ENCODE data around the gene GPR25.

GPR25 gene

DNA sequence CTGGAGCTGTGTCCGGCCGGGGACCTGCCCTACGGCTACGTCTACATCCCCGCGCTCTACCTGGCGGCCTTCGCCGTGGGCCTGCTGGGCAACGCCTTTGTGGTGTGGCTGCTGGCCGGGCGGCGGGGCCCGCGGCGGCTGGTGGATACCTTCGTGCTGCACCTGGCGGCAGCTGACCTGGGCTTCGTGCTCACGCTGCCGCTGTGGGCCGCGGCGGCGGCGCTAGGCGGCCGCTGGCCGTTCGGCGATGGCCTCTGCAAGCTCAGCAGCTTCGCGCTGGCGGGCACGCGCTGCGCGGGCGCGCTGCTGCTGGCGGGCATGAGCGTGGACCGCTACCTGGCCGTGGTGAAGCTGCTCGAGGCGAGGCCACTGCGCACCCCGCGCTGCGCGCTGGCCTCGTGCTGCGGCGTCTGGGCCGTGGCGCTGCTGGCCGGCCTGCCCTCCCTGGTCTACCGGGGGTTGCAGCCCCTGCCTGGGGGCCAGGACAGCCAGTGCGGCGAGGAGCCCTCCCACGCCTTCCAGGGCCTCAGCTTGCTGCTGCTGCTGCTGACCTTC lies 412 bp downstream of the GPR25 start:
- DNase-seq (ENCODE audit: low read depth in 1 of 2, low spot score in 1 of 2) = no peak

DNA sequence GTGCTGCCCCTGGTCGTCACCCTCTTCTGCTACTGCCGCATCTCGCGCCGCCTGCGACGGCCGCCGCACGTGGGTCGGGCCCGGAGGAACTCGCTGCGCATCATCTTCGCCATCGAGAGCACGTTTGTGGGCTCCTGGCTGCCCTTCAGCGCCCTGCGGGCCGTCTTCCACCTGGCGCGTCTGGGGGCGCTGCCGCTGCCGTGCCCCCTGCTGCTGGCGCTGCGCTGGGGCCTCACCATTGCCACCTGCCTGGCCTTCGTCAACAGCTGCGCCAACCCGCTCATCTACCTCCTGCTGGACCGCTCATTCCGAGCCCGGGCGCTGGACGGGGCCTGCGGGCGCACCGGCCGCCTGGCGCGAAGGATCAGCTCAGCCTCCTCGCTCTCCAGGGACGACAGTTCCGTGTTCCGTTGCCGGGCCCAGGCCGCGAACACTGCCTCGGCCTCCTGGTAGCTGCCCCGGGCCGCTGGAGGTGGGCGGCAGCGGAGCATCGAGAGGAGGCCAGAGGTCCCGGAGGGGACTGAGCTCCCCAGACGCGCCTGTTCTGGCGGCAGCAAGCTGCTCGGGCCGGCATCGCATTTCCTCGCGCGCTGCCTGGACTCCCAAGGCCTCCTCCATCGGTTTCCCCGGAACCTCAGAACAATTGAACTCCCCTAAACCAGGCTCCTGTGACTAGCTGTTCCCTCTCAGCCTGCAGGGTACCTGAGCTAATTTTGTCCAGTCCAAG lies 1.1 kb downstream of the GPR25 start:
- DNase-seq (ENCODE audit: low read depth in 1 of 2, low spot score in 1 of 2) = no peak

DNA sequence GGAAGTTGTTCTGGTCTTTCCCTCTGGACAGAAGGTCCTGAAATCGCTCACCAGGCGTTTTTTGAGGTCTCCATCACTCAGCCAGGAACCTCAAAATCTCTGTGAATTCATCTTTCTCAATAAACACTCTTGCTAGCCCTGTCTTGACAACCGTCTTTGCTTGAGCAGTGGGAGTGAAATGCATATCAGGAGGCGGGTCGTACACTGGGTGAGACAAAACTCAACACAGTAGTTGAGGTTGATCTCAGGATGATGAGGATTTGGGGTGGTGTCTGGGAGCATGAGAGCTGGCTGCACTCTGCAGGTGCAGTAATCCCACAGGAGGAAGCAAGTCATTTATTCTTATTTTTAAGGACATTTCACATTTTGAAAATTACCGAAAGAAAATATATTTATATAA lies 1.9 kb downstream of the GPR25 start:
- DNase-seq (ENCODE audit: low read depth in 1 of 2, low spot score in 1 of 2) = no peak

DNA sequence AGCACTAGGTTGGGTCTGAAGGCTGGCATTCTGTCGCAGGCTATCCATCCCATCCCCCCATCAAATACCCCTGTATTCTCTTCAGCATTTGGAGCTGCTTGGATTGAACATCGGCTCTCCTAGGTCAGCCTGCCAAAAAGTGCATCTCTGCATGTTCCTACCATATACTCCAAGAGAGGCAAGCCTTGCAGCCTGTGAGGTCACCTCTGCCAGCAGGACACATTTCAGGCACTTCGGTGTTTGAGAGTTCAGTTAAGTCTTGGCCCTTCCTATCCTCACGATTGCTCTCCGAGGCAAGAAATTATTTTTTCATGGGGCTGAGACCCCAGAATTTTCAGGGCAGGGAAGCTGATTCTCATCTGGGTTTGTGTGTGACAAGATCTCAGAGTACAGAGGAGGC lies 2.6 kb downstream of the GPR25 start:
- DNase-seq (ENCODE audit: low read depth in 1 of 2, low spot score in 1 of 2) = no peak

DNA sequence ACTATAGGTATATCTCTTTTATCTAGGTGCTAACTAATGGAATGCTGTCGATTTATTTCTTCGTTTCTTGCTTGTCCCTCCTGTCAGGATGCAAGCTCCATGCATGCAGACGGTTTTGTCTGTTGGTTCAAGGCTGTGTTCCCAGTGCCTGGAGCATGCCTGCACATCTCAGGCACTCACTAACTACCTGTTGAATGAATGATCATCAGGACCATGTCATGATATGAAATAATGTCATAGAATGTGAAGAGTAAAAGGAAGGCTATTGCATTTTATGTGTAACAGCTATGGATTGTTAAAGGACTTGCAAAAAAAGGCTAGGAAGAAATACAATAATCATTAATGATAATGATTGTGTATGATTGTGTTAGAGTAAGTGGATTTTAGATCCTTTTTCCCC lies 4.2 kb downstream of the GPR25 start:
- DNase-seq (ENCODE audit: low read depth in 1 of 2, low spot score in 1 of 2) = no peak

DNA sequence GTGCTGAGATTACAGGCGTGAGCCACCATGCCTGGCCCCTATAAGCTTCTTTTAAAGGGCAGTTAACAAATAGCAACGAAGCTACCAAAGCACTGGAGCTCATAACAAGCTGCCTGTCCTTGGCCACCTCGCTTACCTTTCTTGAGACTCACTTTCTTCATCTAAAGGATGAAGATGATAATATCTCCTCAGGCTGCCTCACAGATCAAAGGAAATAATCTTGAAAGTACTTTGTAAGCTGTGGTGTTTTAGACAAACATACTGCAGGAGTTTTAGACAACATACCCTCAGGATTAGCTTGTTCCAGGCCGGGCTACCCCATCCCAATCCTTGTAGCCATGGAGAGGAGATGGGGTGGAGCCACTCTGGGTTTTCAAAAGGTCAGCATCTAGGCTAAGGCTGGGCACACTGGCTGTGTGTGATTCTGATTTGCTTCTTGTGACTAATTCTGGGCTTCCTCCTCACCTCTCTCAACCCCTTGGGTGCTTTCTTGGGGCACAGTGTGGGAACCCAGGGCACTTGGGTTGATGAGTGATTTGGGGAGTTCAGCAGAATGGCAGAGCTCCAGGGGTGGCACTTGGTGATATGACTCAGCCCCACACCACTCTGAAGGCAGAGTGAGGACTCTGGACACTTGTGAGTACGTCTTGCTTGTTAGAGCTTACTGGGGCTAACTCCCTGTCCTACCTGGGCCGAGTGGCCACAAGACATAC lies 5.2 kb downstream of the GPR25 start:
- DNase-seq (ENCODE audit: low read depth in 1 of 2, low spot score in 1 of 2) = peak in 1 of 2 donors; percentile 33

DNA sequence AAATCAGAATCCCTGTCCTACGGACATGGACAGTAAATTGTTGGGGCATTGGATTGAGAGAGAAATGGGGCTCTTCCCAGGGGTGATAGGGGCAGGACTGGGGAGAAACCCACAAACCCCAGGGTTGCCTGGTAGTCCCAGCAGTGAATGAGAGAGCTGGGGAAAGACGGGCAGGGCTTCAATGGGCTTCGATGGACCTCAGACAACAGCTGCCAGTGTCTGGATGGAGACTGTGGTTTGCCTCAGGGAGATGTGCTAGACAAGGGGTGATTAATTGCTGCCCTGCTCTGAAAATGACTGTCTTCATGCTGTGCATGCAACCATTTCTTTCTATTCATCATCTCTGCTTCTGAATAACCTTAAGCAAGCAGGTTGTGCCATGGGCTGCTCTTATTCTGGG lies 7.4 kb downstream of the GPR25 start:
- no peak for DNase-seq (ENCODE audit: low read depth in 1 of 2, low spot score in 1 of 2)

DNA sequence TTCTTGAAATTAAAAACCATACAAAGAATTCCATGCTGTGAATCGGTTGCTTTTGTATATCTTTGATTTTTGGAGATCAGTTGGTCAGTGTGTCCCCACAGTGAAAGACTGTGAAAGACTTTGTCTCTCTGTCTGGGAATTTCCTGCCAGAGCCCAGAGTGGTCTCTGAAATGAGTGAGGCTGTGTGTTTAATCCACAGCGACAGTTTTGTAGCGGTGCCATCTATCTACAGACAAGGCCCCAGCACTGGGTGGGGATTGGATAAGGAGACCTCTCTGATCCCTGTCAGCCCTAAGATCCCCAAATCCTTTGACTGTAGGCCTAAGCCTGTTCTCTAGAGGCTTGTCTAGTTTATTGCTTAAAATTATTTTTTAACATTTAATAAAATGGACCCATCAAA lies 10.3 kb downstream of the GPR25 start:
- no peak for DNase-seq (ENCODE audit: low read depth in 1 of 2, low spot score in 1 of 2)

DNA sequence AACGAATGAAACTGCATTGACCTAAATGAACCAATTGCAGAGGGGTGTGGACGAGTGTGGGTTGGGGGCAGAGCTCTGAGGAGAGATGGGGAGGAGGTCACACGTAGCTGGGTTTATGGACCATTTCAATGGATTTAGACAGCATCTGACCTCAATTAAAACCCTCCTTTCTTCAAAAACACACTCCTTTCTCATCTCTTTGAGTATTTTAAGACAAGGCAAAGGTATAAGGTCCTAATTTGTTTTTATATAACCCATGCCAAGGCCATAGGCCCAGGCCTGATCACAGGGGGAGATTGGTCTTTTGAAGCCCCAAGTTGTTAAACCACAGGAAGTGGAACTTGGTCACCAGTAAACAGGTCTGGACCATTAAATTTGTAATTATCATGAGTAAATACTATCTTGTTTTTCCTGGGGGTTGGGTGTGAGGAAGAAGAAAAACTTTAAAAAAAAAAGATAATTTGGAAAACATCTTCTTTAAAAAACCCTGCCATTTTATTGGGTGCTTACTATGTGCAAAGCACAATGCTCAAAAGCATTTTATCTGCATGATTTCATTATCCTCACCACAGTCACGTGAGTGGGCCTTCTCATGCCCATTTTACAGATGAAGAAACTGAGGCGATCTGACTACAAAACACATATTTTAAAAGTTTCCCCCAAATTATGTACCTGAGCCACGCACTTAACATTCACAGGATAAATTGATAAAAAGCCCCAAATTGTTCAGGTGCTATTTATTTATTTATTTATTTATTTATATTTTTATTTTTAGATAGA lies 13.0 kb downstream of the GPR25 start:
- no peak for DNase-seq (ENCODE audit: low read depth in 1 of 2, low spot score in 1 of 2)

DNA sequence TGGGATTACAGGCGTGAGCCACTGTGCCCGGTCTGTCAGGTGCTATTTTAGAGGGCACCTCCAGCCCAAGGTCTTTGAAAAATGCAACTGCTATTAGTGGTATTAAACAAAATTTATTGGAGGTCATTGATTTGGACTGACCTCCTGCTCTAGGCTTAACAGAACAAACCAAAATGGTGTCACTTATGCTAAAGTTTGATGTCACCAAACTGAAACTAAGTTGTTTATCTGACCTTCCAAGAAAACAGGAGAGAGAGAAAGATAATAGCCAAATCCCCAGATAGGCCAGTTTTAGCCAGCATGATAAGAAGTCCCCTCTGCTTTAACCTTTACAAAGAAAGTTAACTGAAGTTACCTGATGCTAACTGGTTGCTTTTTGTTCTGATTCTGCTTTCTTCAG lies 13.8 kb downstream of the GPR25 start:
- DNase-seq (ENCODE audit: low read depth in 1 of 2, low spot score in 1 of 2) = no peak

DNA sequence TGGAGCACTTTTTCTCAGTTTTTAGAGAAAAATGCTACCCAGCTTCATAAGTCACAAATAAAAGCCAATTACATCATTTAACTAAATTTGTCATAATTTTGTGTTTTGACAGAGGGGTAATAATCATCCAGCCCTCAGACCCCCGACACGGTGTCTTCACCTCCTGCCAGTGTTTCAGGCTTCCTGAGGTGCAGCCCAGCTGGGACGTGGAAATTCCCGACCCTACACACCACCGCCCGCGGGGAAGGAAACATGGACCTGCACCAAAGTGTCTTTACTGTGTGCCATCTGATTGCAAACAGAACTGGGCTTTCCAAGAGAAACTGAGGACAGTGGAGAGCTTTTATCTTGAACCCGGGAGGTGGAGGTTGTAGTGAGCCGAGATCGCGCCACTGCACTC lies 14.3 kb downstream of the GPR25 start:
- no peak for DNase-seq (ENCODE audit: low read depth in 1 of 2, low spot score in 1 of 2)

DNA sequence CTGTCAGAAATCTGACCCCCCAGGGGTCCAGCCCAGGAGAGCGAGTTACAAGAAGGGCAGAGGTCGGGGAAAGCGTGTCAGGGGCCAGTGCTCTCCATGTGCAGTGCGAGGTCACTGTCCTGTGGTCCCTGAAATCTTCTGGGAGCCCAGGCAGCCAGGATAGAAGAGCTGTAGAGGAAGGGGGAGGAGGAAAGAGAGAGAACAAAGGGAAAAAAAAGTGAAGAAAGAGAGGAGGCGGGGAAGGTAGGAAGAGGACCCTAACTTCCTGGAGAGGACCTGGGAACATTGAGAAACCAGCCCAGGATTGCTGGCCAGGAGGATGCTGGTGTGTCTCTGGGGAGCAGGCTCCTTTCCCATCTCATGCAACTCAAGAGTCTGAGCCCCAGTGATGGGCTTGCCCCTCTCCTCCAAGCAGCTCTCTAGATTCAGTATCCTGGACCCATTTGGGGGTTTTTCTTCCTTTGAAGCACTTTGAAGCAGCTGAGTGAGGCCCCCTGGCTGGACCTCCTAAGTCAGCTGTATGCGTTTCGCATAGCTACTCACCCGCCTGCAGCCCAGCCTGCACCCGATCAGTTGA lies 15.1 kb downstream of the GPR25 start:
- no peak for DNase-seq (ENCODE audit: low read depth in 1 of 2, low spot score in 1 of 2)

DNA sequence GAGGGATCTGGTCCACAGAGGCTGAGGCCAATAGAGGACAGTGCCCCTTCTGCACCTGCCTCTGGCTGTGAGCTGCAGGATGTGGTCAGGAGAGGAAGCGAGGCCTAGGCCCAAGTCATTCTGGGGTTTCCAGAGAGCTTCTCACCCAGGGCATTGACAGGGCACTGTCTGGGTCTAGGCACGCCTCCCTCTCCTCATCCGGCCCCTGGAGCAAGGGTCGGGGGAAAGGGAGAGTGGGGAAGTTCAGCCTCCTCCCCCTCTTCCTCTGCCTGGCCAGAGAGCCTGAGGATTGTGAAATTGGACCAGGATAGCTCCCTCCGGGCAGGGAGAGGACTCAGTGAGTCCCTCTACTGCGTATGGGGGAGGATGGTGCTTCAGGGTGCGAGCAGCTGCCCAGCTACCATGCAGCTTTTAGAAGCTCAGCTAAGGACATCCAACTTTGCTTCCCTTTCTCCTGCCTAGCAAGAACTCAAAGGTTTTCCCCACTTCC lies 15.6 kb downstream of the GPR25 start:
- DNase-seq (ENCODE audit: low read depth in 1 of 2, low spot score in 1 of 2) = peak; percentile 38 to 43

DNA sequence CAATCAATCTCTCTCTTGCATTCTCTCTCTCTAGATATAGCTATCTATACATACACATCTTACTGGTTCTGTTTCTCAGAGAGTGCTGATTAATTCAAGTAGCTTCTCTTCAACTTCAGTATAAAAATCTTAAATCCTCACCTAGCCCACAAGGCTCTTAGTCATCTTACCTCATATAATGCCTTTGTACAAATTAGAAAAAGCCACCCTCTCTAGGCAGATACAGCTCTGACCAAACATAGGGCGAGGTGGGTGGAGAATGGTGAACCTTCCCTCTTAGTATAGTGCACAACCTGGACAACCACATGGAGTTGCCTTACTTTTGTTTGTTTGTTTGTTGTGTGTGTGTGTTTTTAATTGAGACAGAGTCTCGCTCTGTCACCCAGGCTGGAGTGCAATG lies 16.8 kb downstream of the GPR25 start:
- no peak for DNase-seq (ENCODE audit: low read depth in 1 of 2, low spot score in 1 of 2)

DNA sequence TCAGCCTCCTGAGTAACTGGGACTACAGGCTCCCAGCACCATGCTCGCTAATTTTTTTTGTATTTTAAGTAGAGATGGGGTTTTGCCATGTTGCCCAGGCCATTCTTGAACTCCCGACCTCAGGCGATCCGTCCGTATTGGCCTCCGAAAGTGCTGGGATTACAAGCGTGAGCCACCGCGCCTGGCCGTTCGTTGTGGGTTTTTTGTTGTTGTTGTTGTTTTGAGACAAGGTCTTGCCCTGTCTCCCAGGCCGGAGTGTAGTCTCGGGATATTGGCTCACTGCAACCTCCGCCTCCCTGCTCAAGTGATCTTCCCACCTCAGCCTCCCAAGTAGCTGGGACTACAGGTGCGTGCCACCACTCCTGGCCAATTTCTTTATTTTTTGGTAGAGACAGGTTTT lies 17.2 kb downstream of the GPR25 start:
- no peak for DNase-seq (ENCODE audit: low read depth in 1 of 2, low spot score in 1 of 2)

DNA sequence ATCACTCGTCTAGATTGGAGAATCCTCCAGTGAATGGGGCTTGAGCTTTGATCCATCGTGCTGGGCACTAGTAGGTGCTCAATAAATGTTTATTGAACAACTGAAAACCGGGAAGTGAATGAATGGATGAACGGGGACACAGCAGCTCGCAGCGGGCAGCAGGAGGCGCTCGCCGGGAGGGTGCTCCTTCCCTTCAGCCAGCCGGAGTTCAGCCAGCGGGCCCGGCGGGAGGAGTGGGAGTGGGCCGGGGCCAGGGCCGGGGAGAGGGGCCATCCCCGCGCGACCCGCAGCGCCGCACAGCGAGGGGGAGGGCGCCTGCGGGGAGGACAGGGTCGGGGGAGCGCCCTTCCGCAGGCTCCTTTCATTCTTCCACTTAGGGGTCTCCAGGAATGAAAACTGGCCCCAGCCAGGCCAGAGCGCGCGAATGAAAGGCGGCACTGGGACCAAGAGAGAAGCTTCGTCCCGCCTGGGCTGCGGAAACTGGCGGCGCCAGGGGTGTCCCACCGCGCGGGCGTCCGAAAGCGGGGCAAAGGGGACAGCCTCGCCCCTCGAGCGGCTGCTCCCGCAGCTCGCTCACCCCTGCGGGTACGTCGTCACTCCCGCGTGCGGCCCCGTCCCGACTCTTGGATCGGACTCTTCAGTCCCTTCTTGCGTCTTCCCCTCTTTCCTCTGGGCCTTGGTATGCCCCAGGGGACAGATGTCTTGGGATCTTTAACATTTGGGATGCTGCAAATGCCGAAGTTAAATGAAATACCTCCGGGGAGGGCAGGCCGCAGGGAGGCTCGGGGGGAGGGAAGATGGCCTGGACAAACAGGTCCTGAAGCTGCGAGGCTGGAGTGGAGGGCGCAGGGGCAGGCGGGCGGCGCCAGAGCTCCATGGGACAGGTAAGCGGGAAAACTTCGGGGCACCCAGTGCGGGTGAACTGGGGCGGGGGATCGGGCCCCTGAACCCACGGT lies 18.3 kb downstream of the GPR25 start:
- DNase-seq (ENCODE audit: low read depth in 1 of 2, low spot score in 1 of 2) = no peak

DNA sequence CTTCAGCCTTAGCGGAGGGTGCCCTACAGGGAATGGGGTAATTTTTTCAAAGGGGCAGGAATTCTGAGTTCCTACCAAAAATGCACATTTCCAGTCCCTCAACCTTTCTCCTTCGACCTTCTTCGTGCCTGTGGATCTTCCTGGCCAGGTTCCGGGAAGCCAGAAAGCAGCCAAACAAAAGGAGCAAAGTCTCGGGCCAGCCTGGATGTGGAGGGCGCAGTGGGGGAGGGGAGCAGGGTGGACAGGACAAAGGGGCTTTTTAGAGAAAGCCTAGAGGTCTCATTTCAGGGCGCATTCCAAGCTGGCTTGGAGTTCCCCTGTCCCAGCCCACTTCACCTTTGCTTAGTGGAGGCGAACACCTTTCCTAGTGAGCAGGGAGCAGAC lies 19.0 kb downstream of the GPR25 start:
- no peak for DNase-seq (ENCODE audit: low read depth in 1 of 2, low spot score in 1 of 2)

DNA sequence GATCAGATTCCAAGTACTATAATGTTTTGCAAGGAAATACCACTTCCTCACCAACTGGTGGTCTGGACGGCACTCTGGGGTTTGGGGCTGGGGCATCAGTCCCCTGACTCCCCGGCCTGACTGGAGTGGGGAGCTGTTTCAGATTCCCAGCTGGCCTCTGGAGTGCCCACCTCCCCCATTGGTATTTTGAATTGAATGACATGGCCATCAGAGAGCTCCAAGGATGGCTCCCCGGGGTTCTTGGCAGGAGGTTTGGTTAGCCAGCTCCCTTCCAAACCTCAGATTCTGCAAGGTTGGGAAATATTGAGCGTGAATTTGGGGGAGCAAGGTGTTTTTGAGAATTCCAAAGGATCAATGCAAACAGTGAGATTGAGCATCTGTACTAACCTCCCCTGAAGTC lies 19.8 kb downstream of the GPR25 start:
- DNase-seq (ENCODE audit: low read depth in 1 of 2, low spot score in 1 of 2) = no peak

DNA sequence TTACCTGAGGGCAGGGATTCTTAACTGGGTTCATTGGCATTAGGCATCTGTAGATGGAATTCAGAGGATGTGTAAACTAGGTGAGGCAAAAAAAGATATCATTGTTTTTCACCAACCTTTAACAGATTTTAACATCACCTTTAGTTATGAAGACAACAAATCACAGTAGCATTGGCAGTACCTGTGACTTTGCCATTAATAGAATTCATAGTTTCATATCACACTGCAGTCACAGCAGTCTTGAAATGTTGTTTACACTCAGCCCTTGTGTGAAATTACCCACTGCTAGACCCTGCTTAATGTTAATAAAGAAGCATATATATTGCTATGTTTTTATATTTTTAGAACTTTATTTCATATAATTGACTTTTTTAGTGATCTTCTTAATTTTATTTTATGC lies 20.2 kb downstream of the GPR25 start:
- DNase-seq (ENCODE audit: low read depth in 1 of 2, low spot score in 1 of 2) = no peak

DNA sequence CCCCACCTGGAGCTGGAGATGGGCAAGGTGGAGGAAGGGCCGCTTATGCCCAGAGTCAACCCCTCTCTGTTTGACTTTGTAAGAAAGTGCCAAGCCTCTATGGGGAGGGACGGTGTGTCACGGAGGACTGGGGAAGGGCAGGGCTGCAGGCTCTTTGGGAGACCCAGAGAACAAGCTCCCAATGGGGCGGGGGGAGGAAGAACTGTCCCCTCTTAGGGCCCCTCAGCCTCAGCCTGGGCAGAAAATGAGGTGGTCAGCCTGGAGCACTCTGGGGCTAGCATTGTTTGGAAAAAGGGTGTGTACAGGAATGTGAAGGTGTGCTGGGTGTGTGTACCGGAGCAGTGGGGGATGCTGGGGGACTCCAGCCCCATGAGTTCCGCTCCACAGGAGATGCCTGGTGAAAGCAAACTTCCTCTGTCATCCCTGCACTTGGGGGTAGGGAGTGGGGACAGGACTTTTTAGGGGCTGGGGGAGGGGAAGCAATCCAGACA lies 20.7 kb downstream of the GPR25 start:
- DNase-seq (ENCODE audit: low read depth in 1 of 2, low spot score in 1 of 2) = no peak

Measured in activated T-helper 1 cell treated with anti-CD3 and anti-CD28 coated beads, Interleukin-2, amount 50 U/mL, for 16 hours (primary cell).